IMR-90 (cell line): ENCODE data around the gene IP6K2. TPM values are rescaled to one million over a fixed set of nuclear protein-coding genes. Genes with fewer than 3 reads are reported as not detected.

Experiments
- ATAC-seq: fragments of 200-7000 bp; cut with Tn5 transposase; 2 replicates; pipeline ENCODE4 v1.9.1; 2020; ENCODE audit warnings: low read depth, mild to moderate bottlenecking, moderate library complexity
- BruUV-seq: library from RNA; stranded (reverse); fragments of 400-500 nt; replicated peaks from 2 replicates; lab custom pipeline; 2021; lab: Mats Ljungman, UMichigan
- CTCF ChIA-PET: fragments of 300-600 bp; formaldehyde crosslinking; extraction: SDS; loops from one replicate; lab custom pipeline; 2021; ENCODE audit warnings: antibody characterized with exemption; lab: Yijun Ruan, JAX
- POLR2A ChIA-PET: fragments of 300-600 bp; sonication (Branson Sonifier 250); formaldehyde crosslinking; loops from one replicate; lab custom pipeline; 2022; ENCODE audit warnings: antibody characterized with exemption; ENCODE audit not compliant: unreplicated experiment; lab: Charles Lee
- DNase-seq: peaks from one replicate; pipeline ENCODE4 v3.0.0; 2013
- H2AFZ ChIP-seq: replicated peaks from 2 replicates; pipeline ENCODE3; 2013; ENCODE audit warnings: low read length, mild to moderate bottlenecking; ENCODE audit not compliant: poor library complexity
- H2AK5ac ChIP-seq: 2 replicates; pipeline ENCODE4 v1.6.1; 2013; ENCODE audit warnings: low read depth, low read length, inconsistent platforms
- H2AK9ac ChIP-seq: replicated peaks from 2 replicates; pipeline ENCODE3; 2013; ENCODE audit warnings: mild to moderate bottlenecking, low read depth, low read length, moderate library complexity; ENCODE audit not compliant: poor library complexity
- H2BK120ac ChIP-seq: 2 replicates; pipeline ENCODE4 v1.6.1; 2013; ENCODE audit warnings: low read depth, low read length, inconsistent platforms
- H2BK15ac ChIP-seq: 3 replicates; pipeline ENCODE4 v1.6.1; 2013; ENCODE audit warnings: low read depth, low read length, inconsistent platforms
- H2BK20ac ChIP-seq: 2 replicates; pipeline ENCODE4 v1.6.1; 2013; ENCODE audit warnings: low read depth, mild to moderate bottlenecking, inconsistent platforms, low read length, moderate library complexity
- H2BK5ac ChIP-seq: 2 replicates; pipeline ENCODE4 v1.6.1; 2013; ENCODE audit warnings: mild to moderate bottlenecking, low read depth, low read length, inconsistent platforms; ENCODE audit not compliant: poor library complexity, severe bottlenecking
- H3K14ac ChIP-seq: replicated peaks from 2 replicates; pipeline ENCODE4 v1.6.1; 2013; ENCODE audit warnings: low read depth, low read length, inconsistent platforms
- H3K18ac ChIP-seq: 2 replicates; pipeline ENCODE4 v1.6.1; 2013; ENCODE audit warnings: low read depth, low read length, control low read depth
- H3K23ac ChIP-seq: 2 replicates; pipeline ENCODE4 v1.6.1; 2013; ENCODE audit warnings: low read depth, low read length, inconsistent platforms
- H3K27ac ChIP-seq: 2 replicates; pipeline ENCODE4 v1.5.1; 2013; ENCODE audit warnings: mild to moderate bottlenecking, control low read depth, low read length; ENCODE audit not compliant: insufficient read depth
- H3K27me3 ChIP-seq: 2 replicates; pipeline ENCODE4 v1.6.1; 2013; ENCODE audit warnings: low read length; ENCODE audit not compliant: control insufficient read depth, insufficient read depth
- H3K36me3 ChIP-seq: 2 replicates; pipeline ENCODE4 v1.6.1; 2013; ENCODE audit warnings: low read length, mixed read lengths; ENCODE audit not compliant: control insufficient read depth, insufficient read depth
- H3K4ac ChIP-seq: 2 replicates; pipeline ENCODE4 v1.6.1; 2013; ENCODE audit warnings: low read depth, low read length, inconsistent platforms
- H3K4me1 ChIP-seq: 2 replicates; pipeline ENCODE4 v1.6.1; 2013; ENCODE audit warnings: low read length, mixed read lengths; ENCODE audit not compliant: control insufficient read depth, insufficient read depth
- H3K4me2 ChIP-seq: 2 replicates; pipeline ENCODE4 v1.6.1; 2013; ENCODE audit warnings: low read depth, mild to moderate bottlenecking, control low read depth, low read length, moderate library complexity
- H3K4me3 ChIP-seq: 2 replicates; pipeline ENCODE4 v1.5.1; 2013; ENCODE audit warnings: low read depth, mild to moderate bottlenecking, control low read depth, low read length, moderate library complexity; ENCODE audit not compliant: insufficient read depth
- H3K56ac ChIP-seq: 2 replicates; pipeline ENCODE4 v1.6.1; 2013; ENCODE audit warnings: low read length, inconsistent platforms; ENCODE audit not compliant: insufficient read depth; ENCODE audit errors: extremely low read depth
- H3K79me1 ChIP-seq, 2 experiments: 2 replicates each; pipeline ENCODE4 v1.6.1; 2013; ENCODE audit warnings: low read length in 2 of 2, inconsistent platforms in 1 of 2, low read depth in 1 of 2
- H3K9ac ChIP-seq: 2 replicates; pipeline ENCODE4 v1.6.1; 2013; ENCODE audit warnings: low read depth, low read length, control low read depth
- H3K9me1 ChIP-seq: 2 replicates; pipeline ENCODE4 v1.6.1; 2013; ENCODE audit warnings: low read length, inconsistent platforms; ENCODE audit not compliant: insufficient read depth
- H3K9me3 ChIP-seq: 2 replicates; pipeline ENCODE4 v1.6.1; 2013; ENCODE audit warnings: low read length; ENCODE audit not compliant: control insufficient read depth, insufficient read depth
- H4K20me1 ChIP-seq: 2 replicates; pipeline ENCODE4 v1.6.1; 2013; ENCODE audit warnings: low read length, inconsistent platforms; ENCODE audit not compliant: insufficient read depth
- H4K5ac ChIP-seq: 2 replicates; pipeline ENCODE4 v1.6.1; 2013; ENCODE audit warnings: mild to moderate bottlenecking, low read depth, low read length, control low read depth
- H4K8ac ChIP-seq, 2 experiments: 2 replicates each; pipeline ENCODE4 v1.6.1; 2013; ENCODE audit warnings: low read depth in 2 of 2, low read length in 2 of 2, control low read depth in 1 of 2, inconsistent platforms in 1 of 2
- H4K91ac ChIP-seq: 2 replicates; pipeline ENCODE4 v1.6.1; 2013; ENCODE audit warnings: low read depth, low read length, inconsistent platforms; ENCODE audit not compliant: insufficient read depth
- WGBS, 2 experiments: methylation state at CpG; one replicate each; pipeline versions ENCODE4 v1.1.5 to v1.1.7; 2013; ENCODE audit warnings: missing lambda C conversion rate in 2 of 2; ENCODE audit not compliant: insufficient read length in 1 of 2; ENCODE audit errors: extremely low coverage in 2 of 2; 5-methylcytosine and 5-hydroxymethylcytosine counted together
- dilution Hi-C: fragments of 300-500 bp; cut with HindIII; formaldehyde crosslinking; loops from one replicate; pipeline ENCODE4 v1.14.3; 2018; ENCODE audit warnings: low sequenced_read_pairs; ENCODE audit not compliant: unreplicated experiment
- in situ Hi-C: fragments of 300-500 bp; cut with MboI; formaldehyde crosslinking; loops from 3 replicates; pipeline ENCODE4 v1.14.3; 2019; ENCODE audit warnings: low sequenced_read_pairs, inconsistent platforms, mixed read lengths
- intact Hi-C: fragments of 100-400 bp; cut with micrococcal nuclease; formaldehyde crosslinking; loops from 2 replicates; pipeline ENCODE4 v1.10.0; 2022
- polyA plus RNA-seq, 3 experiments: library from polyadenylated mRNA; depleted of rRNA; stranded (reverse); fragments of >200 nt; gene quantifications; 2 replicates each; pipeline ENCODE4 v1.2.3, GENCODE V29; 2012; ENCODE audit warnings: low replicate concordance in 1 of 3
- total RNA-seq: library from RNA; depleted of rRNA; stranded (reverse); fragments of >200 nt; gene quantifications from 2 replicates; pipeline ENCODE4 v1.2.3, GENCODE V29; 2012
- TF ChIP-seq, protein P1 (sequence below): conservative IDR thresholded peaks from 2 replicates; pipeline ENCODE4 v1.5.1; 2012; ENCODE audit warnings: mild to moderate bottlenecking, low read depth, low read length, improper control_type of control experiment

The IP6K2 gene
- total and polyA plus RNA-seq, 2 of the 4 experiments (the other 2 are of a cell fraction), result 73.7 to 169 TPM

DNA sequence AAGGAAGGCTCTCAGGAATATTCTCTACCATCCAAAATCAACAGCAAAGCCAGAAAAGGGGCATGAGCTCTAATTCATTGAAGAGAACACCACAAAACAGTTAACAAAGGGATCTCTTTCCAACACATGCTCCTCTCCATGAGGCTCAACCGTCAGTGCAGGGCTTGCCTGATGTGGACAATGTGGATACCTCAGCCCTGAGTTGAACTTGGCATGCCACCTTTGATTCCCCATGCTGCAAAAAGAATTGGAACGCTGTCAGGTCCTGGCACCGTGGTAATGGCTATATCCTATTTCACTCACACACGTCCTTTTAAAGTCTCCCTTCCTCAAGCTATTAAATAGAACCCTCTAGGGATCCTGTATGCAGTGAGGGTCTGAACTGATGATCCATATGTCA is 30.7 kb upstream of the IP6K2 start:
- no peak overlapping the region for H2BK20ac ChIP-seq
- WGBS, 2 experiments, result 60% methylated on average over 3 of the region's 4 CpGs; no CpG with 5 or more reads in 1 of the 2 experiments
- H4K20me1 ChIP-seq, result no peaks in the 10 kb centered on the region
- no peak overlapping the region for H2BK120ac ChIP-seq
- H3K79me1 ChIP-seq, result no peaks in the 10 kb centered on the region; a peak in 1 of 4 replicates
- intact Hi-C loops, result no loop called here
- H3K9ac ChIP-seq, result no peak overlapping the region
- no peak overlapping the region for H3K18ac ChIP-seq
- no peak overlapping the region for H2BK5ac ChIP-seq
- DNase-seq, result no peak
- H3K56ac ChIP-seq, result no peak overlapping the region
- dilution Hi-C loops, result no loop called here
- TF ChIP-seq, protein P1, sequence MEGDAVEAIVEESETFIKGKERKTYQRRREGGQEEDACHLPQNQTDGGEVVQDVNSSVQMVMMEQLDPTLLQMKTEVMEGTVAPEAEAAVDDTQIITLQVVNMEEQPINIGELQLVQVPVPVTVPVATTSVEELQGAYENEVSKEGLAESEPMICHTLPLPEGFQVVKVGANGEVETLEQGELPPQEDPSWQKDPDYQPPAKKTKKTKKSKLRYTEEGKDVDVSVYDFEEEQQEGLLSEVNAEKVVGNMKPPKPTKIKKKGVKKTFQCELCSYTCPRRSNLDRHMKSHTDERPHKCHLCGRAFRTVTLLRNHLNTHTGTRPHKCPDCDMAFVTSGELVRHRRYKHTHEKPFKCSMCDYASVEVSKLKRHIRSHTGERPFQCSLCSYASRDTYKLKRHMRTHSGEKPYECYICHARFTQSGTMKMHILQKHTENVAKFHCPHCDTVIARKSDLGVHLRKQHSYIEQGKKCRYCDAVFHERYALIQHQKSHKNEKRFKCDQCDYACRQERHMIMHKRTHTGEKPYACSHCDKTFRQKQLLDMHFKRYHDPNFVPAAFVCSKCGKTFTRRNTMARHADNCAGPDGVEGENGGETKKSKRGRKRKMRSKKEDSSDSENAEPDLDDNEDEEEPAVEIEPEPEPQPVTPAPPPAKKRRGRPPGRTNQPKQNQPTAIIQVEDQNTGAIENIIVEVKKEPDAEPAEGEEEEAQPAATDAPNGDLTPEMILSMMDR, result no peak
- no peak overlapping the region for H4K91ac ChIP-seq
- no peak overlapping the region for H3K4ac ChIP-seq
- H3K4me2 ChIP-seq, result no peak overlapping the region
- no peak for ATAC-seq
- H3K27me3 ChIP-seq, result no peaks in the 10 kb centered on the region
- H4K5ac ChIP-seq, result no peak overlapping the region
- H3K9me3 ChIP-seq, result no peaks in the 10 kb centered on the region
- H3K14ac ChIP-seq, result no peak overlapping the region
- H3K4me1 ChIP-seq, result no peaks in the 10 kb centered on the region
- no peak overlapping the region for H3K27ac ChIP-seq
- H4K8ac ChIP-seq, result no peak overlapping the region
- 0 out of 2 replicates have a peak, but pooled peaks cover 4% of the 10 kb centered on the region for H3K9me1 ChIP-seq
- H2BK15ac ChIP-seq, result no peak overlapping the region
- POLR2A ChIA-PET, result interaction anchor here (0.6 kb wide), 1 partner anchor 20 kb away, joined by 7 read pairs; no protein-coding TSS in a partner anchor
- H2AFZ ChIP-seq, result no peak overlapping the region
- in situ Hi-C loops, result no loop called here
- peaks cover 31% of the 10 kb centered on the region for H3K36me3 ChIP-seq
- CTCF ChIA-PET, result interaction anchor here (0.6 to 0.9 kb wide), 4 partner anchors 9 to 466 kb away, joined by 3 to 9 read pairs (median 4); no protein-coding TSS in a partner anchor
- no peak overlapping the region for H3K4me3 ChIP-seq
- BruUV-seq, result no TSS peak
- H2AK9ac ChIP-seq, result no peak overlapping the region
- no peak overlapping the region for H2AK5ac ChIP-seq
- H3K23ac ChIP-seq, result no peak overlapping the region
